Caki2 (cell line): Measurements from ENCODE around the gene THADA. TPM values are rescaled to one million over a fixed set of nuclear protein-coding genes. Genes with fewer than 3 reads are reported as not detected.

Experiments used
- DNase-seq: peaks from one replicate; pipeline ENCODE4 v3.0.0-alpha.2; 2015; ENCODE audit warnings: low read depth
- in situ Hi-C: cut with HindIII; loops from 2 replicates; pipeline ENCODE4 v1.10.0; 2016; ENCODE audit warnings: low sequenced_read_pairs, low pct_unique_long_range_greater_than_20kb, mixed read lengths
- total RNA-seq: library from RNA; depleted of rRNA; stranded (reverse); fragments of >200 nt; shearing (Covaris generic); gene quantifications from 2 replicates; pipeline ENCODE4 v1.2.3, GENCODE V29; 2014; ENCODE audit warnings: low replicate concordance

THADA gene
- total RNA-seq, 1 experiment from 2014 or later, result 30.0 TPM

- no peak for DNase-seq
- in situ Hi-C loops, result no loop called here
Observed at GRCh38 chr2:43239981-43240765, 355.7 kb downstream of the THADA start.

GRCh38 chr2:43238813-43239212 is 357.0 kb downstream of the THADA start:
- in situ Hi-C loops, result no loop called here
- no peak for DNase-seq

- in situ Hi-C loops, result no loop called here
- no peak for DNase-seq
Observed at GRCh38 chr2:43238176-43238575, 357.7 kb downstream of the THADA start.

- in situ Hi-C loops, result no loop called here
- no peak for DNase-seq
Observed at GRCh38 chr2:43233218-43234212, 362.3 kb downstream of the THADA start.

GRCh38 chr2:43230951-43231827 is 364.6 kb downstream of the THADA start:
- in situ Hi-C loops, result no loop called here
- no peak for DNase-seq

GRCh38 chr2:43230351-43230885 is 365.4 kb downstream of the THADA start:
- DNase-seq, result no peak
- in situ Hi-C loops, result no loop called here

GRCh38 chr2:43228756-43229659 is 366.8 kb downstream of the THADA start:
- DNase-seq, result no peak
- in situ Hi-C loops, result no loop called here

- in situ Hi-C loops, result no loop called here
Observed at GRCh38 chr2:43228321-43228751, 367.5 kb downstream of the THADA start.

GRCh38 chr2:43227830-43228281 is 368.0 kb downstream of the THADA start:
- DNase-seq, result no peak
- in situ Hi-C loops, result no loop called here

More at GRCh38 chr2:43228321-43228751, 367.5 kb downstream of the THADA start:
- DNase-seq, result no peak

GRCh38 chr2:43226955-43227829 is 368.6 kb downstream of the THADA start:
- in situ Hi-C loops, result no loop called here
- peak; percentile 92 for DNase-seq

GRCh38 chr2:43226558-43226954 is 369.3 kb downstream of the THADA start, which contains the start of gene ZFP36L2:
Gene ZFP36L2 (minus strand): TSS chr2:43226606. CDS start chr2:43226315, 291 bp downstream.
- peak; percentile 95 for DNase-seq

GRCh38 chr2:43225788-43226557 is 369.9 kb downstream of the THADA start:
- DNase-seq, result peak; percentile 81

More at GRCh38 chr2:43226558-43226954, 369.3 kb downstream of the THADA start, which contains the start of gene ZFP36L2:
- in situ Hi-C loops, result no loop called here

GRCh38 chr2:43225093-43225787 is 370.6 kb downstream of the THADA start:
- DNase-seq, result no peak
- in situ Hi-C loops, result no loop called here

More at GRCh38 chr2:43225788-43226557, 369.9 kb downstream of the THADA start:
- in situ Hi-C loops, result no loop called here

GRCh38 chr2:43224571-43225092 is 371.2 kb downstream of the THADA start:
- DNase-seq, result no peak
- in situ Hi-C loops, result no loop called here
